ENCODE data around the gene OR4S2. TPM values are rescaled to one million over a fixed set of nuclear protein-coding genes. Genes with fewer than 3 reads are reported as not detected.

The OR4S2 gene
- total and polyA plus RNA-seq, 7 donors = not detected

DNA sequence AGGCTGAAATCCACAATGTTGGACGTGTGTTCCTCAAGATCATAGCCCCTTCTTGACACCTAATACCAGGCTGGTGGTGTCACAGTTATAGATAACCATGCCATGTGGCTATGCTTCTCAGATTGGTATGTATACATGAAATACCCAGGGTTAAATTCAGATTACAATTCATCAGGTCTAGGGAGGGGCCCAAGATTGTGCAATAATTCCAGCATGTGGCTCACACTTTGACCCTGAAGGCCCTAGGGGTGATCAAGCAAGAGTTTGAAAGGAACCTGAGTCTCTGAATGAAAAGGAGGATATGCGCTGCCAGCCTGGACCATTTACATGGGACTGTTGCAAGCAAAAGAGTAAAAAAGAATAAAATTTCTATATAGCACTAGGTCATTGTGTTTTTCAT lies 21.2 kb downstream of the OR4S2 start:
- H3K4me3 ChIP-seq = no peak overlapping the region
- no peaks in the 10 kb centered on the region for H3K4me1 ChIP-seq
- H3K9me3 ChIP-seq = no peaks in the 10 kb centered on the region
- WGBS, 2 donors = 48 to 53% methylated on average over 2 of the region's 2 CpGs
- H3K27me3 ChIP-seq = no peaks in the 10 kb centered on the region
- no peak overlapping the region for H3K27ac ChIP-seq
- no peak for DNase-seq
- no peak for TF ChIP-seq POLR2A (IDR thresholded peaks at IDR 0.05)
- TF ChIP-seq POLR2AphosphoS5 (IDR thresholded peaks at IDR 0.05) = no peak
- TF ChIP-seq, protein P1, sequence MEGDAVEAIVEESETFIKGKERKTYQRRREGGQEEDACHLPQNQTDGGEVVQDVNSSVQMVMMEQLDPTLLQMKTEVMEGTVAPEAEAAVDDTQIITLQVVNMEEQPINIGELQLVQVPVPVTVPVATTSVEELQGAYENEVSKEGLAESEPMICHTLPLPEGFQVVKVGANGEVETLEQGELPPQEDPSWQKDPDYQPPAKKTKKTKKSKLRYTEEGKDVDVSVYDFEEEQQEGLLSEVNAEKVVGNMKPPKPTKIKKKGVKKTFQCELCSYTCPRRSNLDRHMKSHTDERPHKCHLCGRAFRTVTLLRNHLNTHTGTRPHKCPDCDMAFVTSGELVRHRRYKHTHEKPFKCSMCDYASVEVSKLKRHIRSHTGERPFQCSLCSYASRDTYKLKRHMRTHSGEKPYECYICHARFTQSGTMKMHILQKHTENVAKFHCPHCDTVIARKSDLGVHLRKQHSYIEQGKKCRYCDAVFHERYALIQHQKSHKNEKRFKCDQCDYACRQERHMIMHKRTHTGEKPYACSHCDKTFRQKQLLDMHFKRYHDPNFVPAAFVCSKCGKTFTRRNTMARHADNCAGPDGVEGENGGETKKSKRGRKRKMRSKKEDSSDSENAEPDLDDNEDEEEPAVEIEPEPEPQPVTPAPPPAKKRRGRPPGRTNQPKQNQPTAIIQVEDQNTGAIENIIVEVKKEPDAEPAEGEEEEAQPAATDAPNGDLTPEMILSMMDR (IDR thresholded peaks at IDR 0.05) = no peak
- TF ChIP-seq EP300 (IDR thresholded peaks at IDR 0.05) = no peak
- no peaks in the 10 kb centered on the region for H3K36me3 ChIP-seq
- intact Hi-C loops (cut with DNase I) = no loop called here

- Histone ChIP-seq H3K36me3 (no peaks in the 10 kb centered on the region), H3K9me3 (no peaks in the 10 kb centered on the region), H3K27me3 (no peaks in the 10 kb centered on the region), H3K4me3 (no peak overlapping the region), H3K27ac (no peak overlapping the region), H3K4me1 (no peaks in the 10 kb centered on the region)
- intact Hi-C loops (cut with DNase I) = no loop called here
- WGBS, 2 donors = 66 to 68% methylated on average over 5 of the region's 5 CpGs
- no peak for DNase-seq
- no peak for TF ChIP-seq POLR2A (IDR thresholded peaks at IDR 0.05)
Measured at GRCh38 chr11:55673860-55674259, 25.7 kb downstream of the OR4S2 start.

- WGBS, 2 donors = 75 to 81% methylated on average over 3 of the region's 3 CpGs
- H3K27me3 ChIP-seq = no peaks in the 10 kb centered on the region
Measured at GRCh38 chr11:55697817-55698216, 49.7 kb downstream of the OR4S2 start.

DNA sequence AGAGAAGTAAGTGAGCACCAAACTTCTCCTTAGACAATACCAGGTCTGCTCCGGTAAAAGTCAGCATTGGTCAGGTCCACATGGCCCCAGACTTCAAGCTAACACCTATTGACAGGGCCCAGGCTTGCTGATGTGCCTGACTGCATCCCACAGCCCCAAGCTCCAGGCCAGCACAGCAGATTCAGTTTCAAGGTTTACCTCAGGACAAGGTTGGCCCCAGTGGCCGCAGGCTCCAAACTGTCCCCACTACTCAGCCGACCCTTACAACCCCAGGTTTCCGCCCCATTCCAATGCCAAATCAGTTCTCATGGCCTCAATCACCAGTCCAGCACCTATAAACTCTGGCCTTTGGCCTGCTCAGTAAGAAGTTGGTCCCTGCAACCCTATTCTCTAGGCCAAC lies 53.3 kb downstream of the OR4S2 start:
- peaks cover 0 to 3% (median 0%) of the 10 kb centered on the region in 4 donors for H3K9me3 ChIP-seq
- no peaks in the 10 kb centered on the region for H3K36me3 ChIP-seq
- H3K4me3 ChIP-seq = no peak overlapping the region
- no peaks in the 10 kb centered on the region for H3K4me1 ChIP-seq
- no peaks in the 10 kb centered on the region for H3K27me3 ChIP-seq
- intact Hi-C loops (cut with DNase I) = no loop called here
- peak; percentile 46 for DNase-seq
- no peak for TF ChIP-seq EP300 (IDR thresholded peaks at IDR 0.05)
- TF ChIP-seq, protein P1 (IDR thresholded peaks at IDR 0.05) = no peak
- no peak for TF ChIP-seq POLR2AphosphoS5 (IDR thresholded peaks at IDR 0.05)
- no peak for TF ChIP-seq POLR2A (IDR thresholded peaks at IDR 0.05)
- WGBS, 2 donors = 81 to 82% methylated on average over 4 of the region's 4 CpGs
- H3K27ac ChIP-seq = no peak overlapping the region

More at GRCh38 chr11:55697817-55698216, 49.7 kb downstream of the OR4S2 start:
- no peak overlapping the region for H3K4me3 ChIP-seq
- H3K27ac ChIP-seq = no peak overlapping the region
- H3K9me3 ChIP-seq = peaks cover 0 to 3% (median 0%) of the 10 kb centered on the region in 4 donors
- intact Hi-C loops (cut with DNase I) = no loop called here
- TF ChIP-seq EP300 (IDR thresholded peaks at IDR 0.05) = no peak
- TF ChIP-seq, protein P1 (IDR thresholded peaks at IDR 0.05) = no peak
- no peaks in the 10 kb centered on the region for H3K36me3 ChIP-seq
- DNase-seq = no peak
- H3K4me1 ChIP-seq = no peaks in the 10 kb centered on the region

Other genes with a start within 250 kb of the OR4S2 start
- not detected for gene OR4C15, start 93.9 kb upstream of the OR4S2 start, total RNA-seq
- not detected for gene OR4C15, start 93.9 kb upstream of the OR4S2 start, polyA plus RNA-seq
- gene OR4C16, start 76.2 kb upstream of the OR4S2 start, total RNA-seq = not detected
- gene OR4C16, start 76.2 kb upstream of the OR4S2 start, polyA plus RNA-seq = not detected
- not detected for gene OR4C11, start 40.7 kb upstream of the OR4S2 start, total RNA-seq
- gene OR4C11, start 40.7 kb upstream of the OR4S2 start, polyA plus RNA-seq = not detected
- gene OR4P4, start 13.2 kb upstream of the OR4S2 start, total RNA-seq = not detected
- gene OR4P4, start 13.2 kb upstream of the OR4S2 start, polyA plus RNA-seq = not detected
- gene OR4C6, start 13.9 kb downstream of the OR4S2 start, total RNA-seq = not detected
- not detected for gene OR4C6, start 13.9 kb downstream of the OR4S2 start, polyA plus RNA-seq
- gene OR5D13, start 125.1 kb downstream of the OR4S2 start, total RNA-seq = not detected
- not detected for gene OR5D13, start 125.1 kb downstream of the OR4S2 start, polyA plus RNA-seq
- gene OR5D14, start 147.2 kb downstream of the OR4S2 start, total RNA-seq = not detected
- gene OR5D14, start 147.2 kb downstream of the OR4S2 start, polyA plus RNA-seq = not detected
- gene OR5L1, start 163.0 kb downstream of the OR4S2 start, total RNA-seq = not detected
- not detected for gene OR5L1, start 163.0 kb downstream of the OR4S2 start, polyA plus RNA-seq
- not detected for gene OR5D18, start 171.3 kb downstream of the OR4S2 start, total RNA-seq
- not detected for gene OR5D18, start 171.3 kb downstream of the OR4S2 start, polyA plus RNA-seq
- gene OR5L2, start 178.9 kb downstream of the OR4S2 start, total RNA-seq = not detected
- gene OR5L2, start 178.9 kb downstream of the OR4S2 start, polyA plus RNA-seq = not detected
- gene OR5D16, start 190.4 kb downstream of the OR4S2 start, total RNA-seq = not detected
- not detected for gene OR5D16, start 190.4 kb downstream of the OR4S2 start, polyA plus RNA-seq
- not detected for gene TRIM51, start 235.0 kb downstream of the OR4S2 start, total RNA-seq
- not detected for gene TRIM51, start 235.0 kb downstream of the OR4S2 start, polyA plus RNA-seq

Measured in sigmoid colon (tissue), 7 donors.